ENCODE measurements around the gene MXD3. TPM values are rescaled to one million over a fixed set of nuclear protein-coding genes. Genes with fewer than 3 reads are reported as not detected.

The MXD3 gene
- total and polyA plus RNA-seq, 2 donors (not counting 3 experiments of a cell fraction or from before 2014, with no cell fraction given) = 38.4 to 44.2 TPM

GRCh38 chr5:177265395-177265794 is 46.3 kb downstream of the MXD3 start:
- POLR2A ChIA-PET = no interaction called here
- Histone ChIP-seq H3K9me1 (replicated peaks; ENCODE audit: control insufficient read depth, extremely low read depth, insufficient read depth, low read length) (no peaks in the 10 kb centered on the region), H3K4me1 (ENCODE audit: control insufficient read depth, extremely low read depth, insufficient read depth, low read length) (no peaks in the 10 kb centered on the region), H3K79me2 (ENCODE audit: control insufficient read depth, insufficient read depth, low read length) (no peaks in the 10 kb centered on the region), H3K27me3 (ENCODE audit: control insufficient read depth in 2 of 2, insufficient read depth in 2 of 2, low read length in 2 of 2) (no peaks in the 10 kb centered on the region), H3K9me3 (replicated peaks; ENCODE audit: control insufficient read depth, insufficient read depth, low read length) (no peaks in the 10 kb centered on the region), H4K20me1 (replicated peaks; ENCODE audit: control insufficient read depth, extremely low read depth, insufficient read depth, low read length) (no peaks in the 10 kb centered on the region), H3K36me3 (ENCODE audit: control insufficient read depth in 2 of 2, extremely low read depth in 1 of 2, insufficient read depth in 2 of 2, low read length in 2 of 2) (peaks cover 20 to 22% of the 10 kb centered on the region in 2 experiments), H3K4me2 (ENCODE audit: insufficient read depth, low read length) (no peak overlapping the region), H3K27ac (ENCODE audit: insufficient read depth, low read depth, low read length) (no peak overlapping the region), H2AFZ (ENCODE audit: low read depth, low read length) (no peak overlapping the region), H3K4me3 (replicated peaks in 1 of 3; ENCODE audit: insufficient read depth in 1 of 3, low read depth in 1 of 3, low read length in 3 of 3) (no peak overlapping the region), H3K9ac (replicated peaks; ENCODE audit: extremely low read depth, insufficient read depth, low read length) (no peak overlapping the region)
- FAIRE-seq (no peak), DNase-seq (ENCODE audit: low read depth, low spot score) (no peak)
- TF ChIP-seq JUN (IDR thresholded peaks at IDR 0.05; ENCODE audit: borderline replicate concordance, insufficient read depth, insufficient read length, low read depth) = no peak
- TF ChIP-seq GATA2 (IDR thresholded peaks at IDR 0.05; ENCODE audit: insufficient read depth, insufficient read length, low read depth, low read length) = no peak
- TF ChIP-seq EZH2 (IDR thresholded peaks at IDR 0.05; ENCODE audit: borderline replicate concordance, low read depth, low read length, severe bottlenecking) = no peak
- TF ChIP-seq POLR2A (IDR thresholded peaks at IDR 0.05; ENCODE audit: low read depth, low read length) = no peak
- TF ChIP-seq CTCF (IDR thresholded peaks at IDR 0.05; ENCODE audit: extremely low read depth in 1 of 2, insufficient read depth in 1 of 2, low read depth in 1 of 2, low read length in 2 of 2) = no peak
- no peak for TF ChIP-seq POLR2AphosphoS5 (IDR thresholded peaks at IDR 0.05; ENCODE audit: insufficient read depth, low read depth, low read length)
- no peak for TF ChIP-seq FOS (IDR thresholded peaks at IDR 0.05; ENCODE audit: borderline replicate concordance, insufficient read depth, low read length)
- TF ChIP-seq MYC (IDR thresholded peaks at IDR 0.05; ENCODE audit: low read depth, low read length) = no peak
- no TSS peak for BruUV-seq (replicated peaks)
- CTCF ChIA-PET = interaction anchor here (2.3 kb wide), 1 partner anchor 11 kb away, joined by 8 read pairs; no protein-coding TSS in a partner anchor
- dilution Hi-C loops (cut with MboI; ENCODE audit: extremely low pct_ligation_motif_present, low sequenced_read_pairs) = no loop called here
- intact Hi-C loops (cut with micrococcal nuclease) = no loop called here

Data from endothelial cell of umbilical vein (primary cell).